HepG2 (cell line): ENCODE data around the gene MICALL2. TPM values are rescaled to one million over a fixed set of nuclear protein-coding genes. Genes with fewer than 3 reads are reported as not detected.

Source experiments
- ATAC-seq: fragments of 200-7000 bp; cut with Tn5 transposase; 3 replicates; pipeline ENCODE4 v1.9.1; 2020; ENCODE audit warnings: mild to moderate bottlenecking, moderate library complexity
- BruUV-seq: library from RNA; stranded (reverse); fragments of 400-500 nt; replicated peaks from 2 replicates; lab custom pipeline; 2021; lab: Mats Ljungman, UMichigan
- CTCF ChIA-PET: fragments of 300-600 bp; formaldehyde crosslinking; extraction: SDS; loops from one replicate; lab custom pipeline; 2021; ENCODE audit warnings: low total read pairs, inconsistent platforms, low intra/inter-chr PET ratio; lab: Yijun Ruan, JAX
- POLR2A ChIA-PET: fragments of 350-600 bp; sonication (Branson Sonifier 250); formaldehyde crosslinking; loops from one replicate; lab custom pipeline; 2020; ENCODE audit warnings: antibody characterized with exemption, inconsistent platforms; lab: Yijun Ruan, JAX
- DNase-seq: peaks from one replicate; pipeline ENCODE4 v3.0.0-alpha.2; 2015; ENCODE audit warnings: low spot score
- FAIRE-seq: peaks from 3 replicates; lab custom pipeline; 2011; peaks lifted over from hg19 to GRCh38; lab: Jason Lieb, UNC
- H2AFZ ChIP-seq: one replicate; pipeline ENCODE4 v1.6.1; 2011; ENCODE audit warnings: low read length, inconsistent platforms
- H3K27ac ChIP-seq: fragments of 300-600 bp; 3 replicates; pipeline ENCODE4 v1.8.0; 2011; ENCODE audit warnings: mixed run types, mild to moderate bottlenecking, mixed read lengths, low read length, inconsistent platforms; ENCODE audit not compliant: insufficient read depth; ENCODE audit errors: extremely low read length
- H3K27me3 ChIP-seq, 2 experiments: fragments of 200-600 bp in 1 of 2; 2 replicates in 1 of 2; 3 replicates in 1 of 2; pipeline versions ENCODE4 v1.6.0 to v1.8.0; 2011; ENCODE audit warnings: low read length in 2 of 2, mild to moderate bottlenecking in 2 of 2, moderate library complexity in 2 of 2, inconsistent platforms in 1 of 2; ENCODE audit not compliant: insufficient read depth in 2 of 2, control insufficient read depth in 1 of 2
- H3K36me3 ChIP-seq, 2 experiments: fragments of 200-600 bp in 1 of 2; replicated peaks in 1 of 2; 2 replicates in 1 of 2; 3 replicates in 1 of 2; pipeline versions ENCODE4 v1.5.1 to v1.8.0; 2011; ENCODE audit warnings: low read length in 2 of 2, inconsistent platforms in 1 of 2; ENCODE audit not compliant: insufficient read depth in 2 of 2, control insufficient read depth in 1 of 2
- H3K4me1 ChIP-seq: 2 replicates; pipeline ENCODE4 v1.5.1; 2012; ENCODE audit warnings: low read length, inconsistent platforms; ENCODE audit not compliant: insufficient read depth
- H3K4me2 ChIP-seq: 2 replicates; pipeline ENCODE4 v1.6.0; 2011; ENCODE audit warnings: low read depth, low read length, inconsistent platforms
- H3K4me3 ChIP-seq, 3 experiments: fragments of 200-600 bp in 1 of 3; sonication (generic), shearing (Covaris generic) in 1 of 3; replicated peaks in 1 of 3; 2 replicates each; pipeline ENCODE4 v1.5.1; 2011 to 2016; ENCODE audit warnings: low read length in 3 of 3, inconsistent platforms in 2 of 3, low read depth in 2 of 3, mild to moderate bottlenecking in 2 of 3, control low read depth in 1 of 3, mixed read lengths in 1 of 3; ENCODE audit not compliant: insufficient read depth in 1 of 3
- H3K79me2 ChIP-seq: one replicate; pipeline ENCODE4 v1.6.1; 2011; ENCODE audit warnings: low read length, inconsistent platforms; ENCODE audit not compliant: insufficient read depth
- H3K9ac ChIP-seq: 2 replicates; pipeline ENCODE4 v1.6.0; 2011; ENCODE audit warnings: mild to moderate bottlenecking, low read depth, low read length, inconsistent platforms; ENCODE audit not compliant: insufficient read depth
- H3K9me3 ChIP-seq: 2 replicates; pipeline ENCODE4 v1.5.1; 2012; ENCODE audit warnings: mild to moderate bottlenecking, low read length
- H4K20me1 ChIP-seq: 2 replicates; pipeline ENCODE4 v1.6.0; 2011; ENCODE audit warnings: inconsistent platforms, mild to moderate bottlenecking, low read length, moderate library complexity; ENCODE audit not compliant: insufficient read depth
- ELK4 ChIP-seq: sonication (generic); formaldehyde crosslinking; IDR thresholded peaks from 2 replicates; pipeline ENCODE4 v1.9.0; 2021; ENCODE audit warnings: missing genetic modification reagents, borderline replicate concordance
- TP53 ChIP-seq: sonication (generic); formaldehyde crosslinking; conservative IDR thresholded peaks from 2 replicates; pipeline ENCODE4 v1.4.0; 2020; ENCODE audit warnings: missing genetic modification reagents
- TRIM24 ChIP-seq: sonication (generic); formaldehyde crosslinking; IDR thresholded peaks from 2 replicates; pipeline ENCODE4 v1.8.0; 2022; ENCODE audit warnings: mild to moderate bottlenecking, missing genetic modification reagents
- ZMYM4 ChIP-seq: sonication (generic); formaldehyde crosslinking; IDR thresholded peaks from 2 replicates; pipeline ENCODE4 v1.8.1; 2023; ENCODE audit warnings: mild to moderate bottlenecking, missing genetic modification reagents
- ZNF30 ChIP-seq: sonication (generic); formaldehyde crosslinking; IDR thresholded peaks from 2 replicates; pipeline ENCODE4 v1.5.0; 2020; ENCODE audit warnings: mild to moderate bottlenecking, missing genetic modification reagents
- ZNF713 ChIP-seq: sonication (generic); formaldehyde crosslinking; IDR thresholded peaks from 2 replicates; pipeline ENCODE4 v1.4.0; 2020; ENCODE audit warnings: mild to moderate bottlenecking, missing genetic modification reagents
- WGBS: methylation state at CpG from one replicate; pipeline ENCODE4 v1.1.6; 2017; ENCODE audit warnings: low lambda C conversion rate; 5-methylcytosine and 5-hydroxymethylcytosine counted together
- in situ Hi-C: cut with HindIII; loops from 2 replicates; pipeline ENCODE4 v1.10.0; 2017; ENCODE audit warnings: low pct_unique_long_range_greater_than_20kb; ENCODE audit not compliant: extremely low pct_ligation_motif_present
- intact Hi-C: fragments of 100-400 bp; cut with micrococcal nuclease; formaldehyde crosslinking; loops from one replicate; pipeline ENCODE4 v1.10.0; 2022; ENCODE audit not compliant: unreplicated experiment
- polyA plus RNA-seq, 8 experiments: library from polyadenylated mRNA; depleted of rRNA in 3 of 8; stranded (reverse) in 7 of 8; unstranded in 1 of 8; fragments of >200 nt; fragmentation: Illumina TruSeq in 4 of 8; extraction: Trizol in 4 of 8; gene quantifications; 2 replicates each; pipeline versions ENCODE4 v1.2.1 to v1.2.3, GENCODE V29; 2011 to 2016; ENCODE audit warnings: low read depth in 4 of 8, missing spikeins in 1 of 8, mixed read lengths in 1 of 8; ENCODE audit not compliant: insufficient read depth in 1 of 8
- total RNA-seq, 5 experiments: library from RNA; depleted of rRNA; stranded (reverse); fragments of >200 nt; fragmentation: Illumina TruSeq; extraction: Trizol; gene quantifications; 2 replicates each; pipeline ENCODE4 v1.2.3, GENCODE V29; 2016; ENCODE audit warnings: low read depth in 1 of 5
- TF ChIP-seq, protein P1 (sequence below): sonication (generic); formaldehyde crosslinking; IDR thresholded peaks from 2 replicates; pipeline ENCODE4 v1.5.1; 2020; ENCODE audit warnings: mild to moderate bottlenecking, missing genetic modification reagents, borderline replicate concordance
- TF ChIP-seq, protein P2 (sequence below): IDR thresholded peaks from 2 replicates; pipeline ENCODE4 v1.6.1; 2016; ENCODE audit warnings: low read depth

The MICALL2 gene
- total and polyA plus RNA-seq, 2 of the 13 experiments (the other 11 are each of a cell fraction or from before 2014, with no cell fraction given), result 5.8 to 12.4 TPM

DNA sequence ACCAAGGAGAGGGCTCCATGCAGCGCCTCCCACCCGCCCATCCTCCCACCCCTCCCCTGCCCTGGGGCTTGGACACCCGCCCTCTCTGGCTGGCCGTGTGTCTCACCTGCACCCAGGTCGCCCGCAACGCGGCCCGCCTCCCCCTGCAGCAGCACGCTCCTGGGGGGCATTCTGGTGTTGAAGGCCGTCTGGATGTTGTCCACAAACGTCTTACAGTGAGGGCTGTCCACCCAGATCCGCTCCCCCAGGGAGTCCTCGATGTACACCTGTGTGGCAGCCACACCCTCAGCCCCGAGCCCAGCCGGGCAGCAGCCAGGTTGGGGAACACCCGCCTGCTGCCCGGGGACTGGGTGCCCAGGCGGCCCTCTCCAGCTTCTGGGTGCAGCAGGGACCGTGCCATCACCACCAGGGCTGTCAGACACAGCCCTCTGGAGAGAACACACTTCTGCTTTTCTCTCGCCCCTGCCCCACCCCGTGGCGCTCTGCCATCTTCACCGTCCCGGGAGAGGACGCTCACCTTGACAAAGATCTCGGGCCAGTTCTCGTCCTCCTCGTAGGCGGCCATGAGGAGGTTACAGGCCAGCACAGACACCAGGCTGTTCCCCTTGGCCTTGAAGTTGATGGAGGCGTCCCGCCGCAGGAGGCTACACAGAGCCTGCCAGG lies 40.2 kb upstream of the MICALL2 start:
- Histone ChIP-seq H3K27me3 (no peaks in the 10 kb centered on the region; a peak in 1 of 5 replicates), H3K4me2 (no peak overlapping the region), H3K4me3 (no peak overlapping the region), H3K9me3 (no peaks in the 10 kb centered on the region), H2AFZ (no peak overlapping the region), H3K4me1 (peaks cover 13% of the 10 kb centered on the region), H3K36me3 (peaks cover 24 to 48% of the 10 kb centered on the region in 2 experiments), H3K27ac (no peak overlapping the region), H4K20me1 (no peaks in the 10 kb centered on the region), H3K9ac (no peak overlapping the region), H3K79me2 (peaks cover 26% of the 10 kb centered on the region)
- intact Hi-C loops (no loop called here), in situ Hi-C loops (loop anchor here (5.0 kb wide), 1 partner anchor 58 kb away; the partner anchor contains the start of gene TMEM184A)
- ChIA-PET POLR2A (no interaction called here), CTCF (no interaction called here)
- ATAC-seq, result no peak
- over 99% methylated on average over 21 of the region's 33 CpGs for WGBS
- no peak for FAIRE-seq
- DNase-seq, result no peak
- TF ChIP-seq, protein P1, sequence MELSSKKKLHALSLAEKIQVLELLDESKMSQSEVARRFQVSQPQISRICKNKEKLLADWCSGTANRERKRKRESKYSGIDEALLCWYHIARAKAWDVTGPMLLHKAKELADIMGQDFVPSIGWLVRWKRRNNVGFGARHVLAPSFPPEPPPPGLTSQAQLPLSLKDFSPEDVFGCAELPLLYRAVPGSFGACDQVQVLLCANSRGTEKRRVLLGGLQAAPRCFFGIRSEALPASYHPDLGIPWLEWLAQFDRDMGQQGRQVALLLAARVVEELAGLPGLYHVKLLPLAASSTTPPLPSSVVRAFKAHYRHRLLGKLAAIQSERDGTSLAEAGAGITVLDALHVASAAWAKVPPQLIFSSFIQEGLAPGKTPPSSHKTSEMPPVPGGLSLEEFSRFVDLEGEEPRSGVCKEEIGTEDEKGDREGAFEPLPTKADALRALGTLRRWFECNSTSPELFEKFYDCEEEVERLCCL (CRISPR knock-in tag), result no peak
- TF ChIP-seq, protein P2, sequence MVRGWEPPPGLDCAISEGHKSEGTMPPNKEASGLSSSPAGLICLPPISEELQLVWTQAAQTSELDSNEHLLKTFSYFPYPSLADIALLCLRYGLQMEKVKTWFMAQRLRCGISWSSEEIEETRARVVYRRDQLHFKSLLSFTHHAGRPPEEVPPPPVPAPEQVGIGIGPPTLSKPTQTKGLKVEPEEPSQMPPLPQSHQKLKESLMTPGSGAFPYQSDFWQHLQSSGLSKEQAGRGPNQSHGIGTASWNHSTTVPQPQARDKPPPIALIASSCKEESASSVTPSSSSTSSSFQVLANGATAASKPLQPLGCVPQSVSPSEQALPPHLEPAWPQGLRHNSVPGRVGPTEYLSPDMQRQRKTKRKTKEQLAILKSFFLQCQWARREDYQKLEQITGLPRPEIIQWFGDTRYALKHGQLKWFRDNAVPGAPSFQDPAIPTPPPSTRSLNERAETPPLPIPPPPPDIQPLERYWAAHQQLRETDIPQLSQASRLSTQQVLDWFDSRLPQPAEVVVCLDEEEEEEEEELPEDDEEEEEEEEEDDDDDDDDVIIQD (CRISPR knock-in tag), result no peak
- TF ChIP-seq ELK4 (CRISPR knock-in tag) (no peak), TP53 (CRISPR knock-in tag) (no peak), ZNF30 (CRISPR knock-in tag) (no peak), ZNF713 (CRISPR knock-in tag) (no peak), ZMYM4 (no peak), TRIM24 (no peak)
- BruUV-seq, result no TSS peak
